Prostate gland (tissue), 2 donors: ENCODE results near the gene RNF227. TPM values are rescaled to one million over a fixed set of nuclear protein-coding genes. Genes with fewer than 3 reads are reported as not detected.

Experiments used
- DNase-seq: peaks from one replicate; pipeline ENCODE4 v3.0.0-alpha.2; 2019; ENCODE audit warnings: low spot score
- H3K27ac ChIP-seq, 2 donors: fragments of 200-600 bp; sonication (generic); 2 replicates each; pipeline ENCODE4 v1.5.1; 2017 to 2019
- H3K27me3 ChIP-seq: fragments of 200-600 bp; sonication (generic); replicated peaks from 2 replicates; pipeline ENCODE4 v1.5.1; 2019; ENCODE audit not compliant: insufficient read depth
- H3K36me3 ChIP-seq, 2 donors: fragments of 200-600 bp; sonication (generic); 1 replicate in 1 of 2; 2 replicates in 1 of 2; pipeline versions ENCODE4 v1.5.1 to v1.8.1; 2017 to 2019
- H3K4me1 ChIP-seq: fragments of 200-600 bp; sonication (generic); replicated peaks from 2 replicates; pipeline ENCODE4 v1.5.1; 2019
- H3K4me3 ChIP-seq, 2 donors: fragments of 200-600 bp; sonication (generic); 2 replicates each; pipeline ENCODE4 v1.5.1; 2017 to 2019
- H3K9me3 ChIP-seq: fragments of 200-600 bp; sonication (generic); 2 replicates; pipeline ENCODE4 v1.5.1; 2017
- POLR2A ChIP-seq: fragments of 450-650 bp; IDR thresholded peaks from one replicate; pipeline ENCODE4 v1.6.1; 2016; ENCODE audit warnings: antibody characterized with exemption, mild to moderate bottlenecking
- POLR2AphosphoS5 ChIP-seq: sonication (generic); formaldehyde crosslinking; IDR thresholded peaks from one replicate; pipeline ENCODE4 v1.6.1; 2017; ENCODE audit warnings: antibody characterized with exemption
- WGBS: methylation state at CpG from one replicate; pipeline ENCODE4 v1.1.5; 2018; 5-methylcytosine and 5-hydroxymethylcytosine counted together
- intact Hi-C: fragments of 100-400 bp; cut with DNase I; formaldehyde crosslinking; loops from one replicate; pipeline ENCODE4 v1.14.2; 2022
- total RNA-seq, 2 donors: library from RNA; depleted of rRNA; stranded (reverse); fragments of >200 nt; gene quantifications; one replicate each; pipeline ENCODE4 v1.1.0, GENCODE V29; 2016
- TF ChIP-seq, protein P1 (sequence below), 4 experiments: fragments of 200-600 bp in 2 of 4; fragments of 450-650 bp in 2 of 4; sonication (generic) in 2 of 4; IDR thresholded peaks; 1 replicate in 3 of 4; 2 replicates in 1 of 4; pipeline ENCODE4 v1.5.1; 2016 to 2019; ENCODE audit warnings: antibody characterized with exemption in 4 of 4, mild to moderate bottlenecking in 2 of 4, moderate library complexity in 2 of 4

The RNF227 gene
- total RNA-seq, 2 donors from 2014 or later, result 7.8 to 32.4 TPM

DNA sequence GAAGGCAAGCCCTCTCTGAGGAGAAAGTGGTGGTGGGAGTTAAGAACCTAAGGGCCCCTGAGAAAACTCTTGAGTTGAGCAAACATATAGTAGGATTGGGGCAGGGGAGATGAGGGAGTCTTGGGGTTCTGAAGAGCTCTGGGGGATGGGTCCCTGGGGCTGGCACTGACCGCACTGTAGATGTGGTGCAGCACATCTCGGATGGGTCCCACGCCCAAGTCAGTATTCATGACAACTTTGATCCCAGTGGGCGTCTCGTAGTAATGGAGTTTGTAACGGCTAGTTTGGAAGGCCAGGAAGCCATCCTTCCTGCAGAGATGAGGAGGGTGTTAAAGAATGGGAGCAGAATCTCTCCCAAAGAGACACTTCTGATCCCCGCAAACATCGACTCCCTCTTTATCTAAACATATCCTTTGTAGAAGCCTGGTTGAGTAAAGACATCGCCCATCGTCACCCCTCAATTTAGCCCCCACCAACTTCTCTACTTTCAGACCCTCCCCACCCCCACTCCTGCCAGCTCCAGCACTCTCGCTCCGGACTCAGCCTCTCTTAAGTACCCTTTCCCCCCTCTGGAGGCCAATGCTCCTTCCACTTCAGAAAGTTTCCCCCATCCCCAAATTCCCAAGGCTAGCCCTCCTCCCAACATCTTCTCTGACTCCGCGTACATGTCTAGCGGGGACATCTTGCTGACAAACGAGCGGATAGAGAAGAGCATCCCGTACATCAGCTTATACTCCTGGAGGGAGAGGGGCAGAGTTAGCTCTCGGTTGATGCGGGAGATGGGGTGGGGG lies 14.9 kb upstream of the RNF227 start:
- intact Hi-C loops, result no loop called here
- no peak for DNase-seq
- no peaks in the 10 kb centered on the region for H3K9me3 ChIP-seq
- peak overlapping the region; percentile 64 to 72 for H3K4me3 ChIP-seq
- peak overlapping the region; percentile 71 to 81 for H3K27ac ChIP-seq
- H3K4me1 ChIP-seq, result no peaks in the 10 kb centered on the region
- no peaks in the 10 kb centered on the region for H3K36me3 ChIP-seq
- H3K27me3 ChIP-seq, result no peaks in the 10 kb centered on the region
- 42% methylated on average over 20 of the region's 20 CpGs for WGBS
- TF ChIP-seq POLR2AphosphoS5 (no peak), POLR2A (no peak)
- TF ChIP-seq, protein P1, sequence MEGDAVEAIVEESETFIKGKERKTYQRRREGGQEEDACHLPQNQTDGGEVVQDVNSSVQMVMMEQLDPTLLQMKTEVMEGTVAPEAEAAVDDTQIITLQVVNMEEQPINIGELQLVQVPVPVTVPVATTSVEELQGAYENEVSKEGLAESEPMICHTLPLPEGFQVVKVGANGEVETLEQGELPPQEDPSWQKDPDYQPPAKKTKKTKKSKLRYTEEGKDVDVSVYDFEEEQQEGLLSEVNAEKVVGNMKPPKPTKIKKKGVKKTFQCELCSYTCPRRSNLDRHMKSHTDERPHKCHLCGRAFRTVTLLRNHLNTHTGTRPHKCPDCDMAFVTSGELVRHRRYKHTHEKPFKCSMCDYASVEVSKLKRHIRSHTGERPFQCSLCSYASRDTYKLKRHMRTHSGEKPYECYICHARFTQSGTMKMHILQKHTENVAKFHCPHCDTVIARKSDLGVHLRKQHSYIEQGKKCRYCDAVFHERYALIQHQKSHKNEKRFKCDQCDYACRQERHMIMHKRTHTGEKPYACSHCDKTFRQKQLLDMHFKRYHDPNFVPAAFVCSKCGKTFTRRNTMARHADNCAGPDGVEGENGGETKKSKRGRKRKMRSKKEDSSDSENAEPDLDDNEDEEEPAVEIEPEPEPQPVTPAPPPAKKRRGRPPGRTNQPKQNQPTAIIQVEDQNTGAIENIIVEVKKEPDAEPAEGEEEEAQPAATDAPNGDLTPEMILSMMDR (IDR thresholded peaks at IDR 0.05), result no peak

DNA sequence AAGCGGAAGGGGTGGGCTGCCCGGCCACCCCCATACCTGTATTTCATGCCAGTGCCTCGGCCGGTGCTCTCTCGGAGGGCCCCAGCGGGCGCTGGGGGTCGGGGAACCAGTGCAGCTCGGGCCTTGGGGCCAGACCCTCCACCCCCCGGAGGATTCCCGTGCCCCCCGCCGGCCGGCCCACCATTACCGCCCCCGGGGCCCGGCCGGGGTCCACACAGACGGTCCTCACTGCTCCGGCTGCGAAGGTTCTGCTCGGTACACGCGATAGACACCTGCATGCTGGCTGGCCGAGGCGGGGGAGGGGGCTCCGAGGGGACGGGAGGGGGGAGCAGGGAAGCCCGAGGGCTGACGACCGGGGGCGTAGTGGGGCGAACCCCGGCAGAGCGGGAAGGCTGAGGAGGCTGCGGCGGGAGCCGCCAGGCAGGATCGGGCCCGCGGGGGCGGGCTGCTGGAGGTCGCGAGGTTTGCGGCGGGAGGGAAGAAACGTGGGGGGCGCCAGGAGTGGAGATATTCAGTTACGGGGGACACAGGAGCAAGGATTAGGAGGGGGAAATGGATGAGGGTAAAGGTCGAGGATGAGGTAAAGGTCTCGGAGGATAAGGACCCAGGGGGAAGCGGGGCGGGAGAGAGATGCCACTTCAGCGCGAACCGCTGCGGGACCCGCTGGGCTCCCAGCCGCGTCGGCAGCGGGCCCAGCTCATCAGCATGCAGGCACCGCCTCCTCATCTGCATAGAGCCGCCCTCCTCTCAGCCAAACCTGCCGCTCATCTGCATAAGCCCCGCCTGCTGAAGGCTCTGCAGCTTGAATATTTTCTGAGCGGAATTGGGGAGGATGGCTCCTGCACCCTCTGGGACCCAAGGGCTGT lies 13.3 kb upstream of the RNF227 start, which contains the start of gene KCNAB3:
Gene KCNAB3, minus strand, starts transcription at position 699 of the 866 bp plus-strand sequence. Its CDS starts 421 bp downstream, at position 278.
- Histone ChIP-seq H3K27me3 (no peaks in the 10 kb centered on the region), H3K4me1 (no peaks in the 10 kb centered on the region), H3K36me3 (no peaks in the 10 kb centered on the region), H3K27ac (no peak within 1 kb of the TSS), H3K9me3 (no peaks in the 10 kb centered on the region), H3K4me3 (peak within 1 kb of the TSS in 1 of 2 donors; percentile 4)
- 31% methylated on average over 55 of the region's 67 CpGs for WGBS
- DNase-seq, result peak; percentile 60
- TF ChIP-seq POLR2A (no peak), POLR2AphosphoS5 (no peak)
- TF ChIP-seq, protein P1 (IDR thresholded peaks at IDR 0.05), result no peak
- intact Hi-C loops, result no loop called here

DNA sequence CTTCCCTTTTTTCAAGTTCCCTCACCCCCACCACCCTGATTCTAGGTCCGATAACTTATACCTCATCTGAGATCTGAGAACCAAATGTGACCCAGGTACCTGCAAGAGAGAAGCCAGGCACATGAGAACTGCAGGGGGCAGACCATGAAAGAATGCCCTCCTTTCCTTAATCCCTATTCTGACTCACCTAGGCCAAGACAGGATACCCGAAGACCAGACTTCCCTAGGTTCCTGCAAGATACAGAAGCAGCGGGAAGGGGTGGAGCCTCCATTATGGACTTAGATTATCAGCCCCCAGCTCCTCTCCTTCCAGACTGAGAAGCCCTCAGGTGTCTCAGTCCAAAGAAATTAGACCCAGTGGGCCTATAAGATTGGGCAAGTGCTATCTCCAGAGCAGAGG lies 11.5 kb upstream of the RNF227 start:
- TF ChIP-seq POLR2AphosphoS5 (no peak), POLR2A (no peak)
- TF ChIP-seq, protein P1 (IDR thresholded peaks at IDR 0.05), result no peak
- no peak overlapping the region for H3K4me3 ChIP-seq
- no peak overlapping the region for H3K27ac ChIP-seq
- WGBS, result 86% methylated on average over 3 of the region's 3 CpGs
- no peaks in the 10 kb centered on the region for H3K36me3 ChIP-seq
- H3K4me1 ChIP-seq, result no peaks in the 10 kb centered on the region
- H3K27me3 ChIP-seq, result no peaks in the 10 kb centered on the region
- intact Hi-C loops, result no loop called here
- H3K9me3 ChIP-seq, result no peaks in the 10 kb centered on the region
- no peak for DNase-seq

DNA sequence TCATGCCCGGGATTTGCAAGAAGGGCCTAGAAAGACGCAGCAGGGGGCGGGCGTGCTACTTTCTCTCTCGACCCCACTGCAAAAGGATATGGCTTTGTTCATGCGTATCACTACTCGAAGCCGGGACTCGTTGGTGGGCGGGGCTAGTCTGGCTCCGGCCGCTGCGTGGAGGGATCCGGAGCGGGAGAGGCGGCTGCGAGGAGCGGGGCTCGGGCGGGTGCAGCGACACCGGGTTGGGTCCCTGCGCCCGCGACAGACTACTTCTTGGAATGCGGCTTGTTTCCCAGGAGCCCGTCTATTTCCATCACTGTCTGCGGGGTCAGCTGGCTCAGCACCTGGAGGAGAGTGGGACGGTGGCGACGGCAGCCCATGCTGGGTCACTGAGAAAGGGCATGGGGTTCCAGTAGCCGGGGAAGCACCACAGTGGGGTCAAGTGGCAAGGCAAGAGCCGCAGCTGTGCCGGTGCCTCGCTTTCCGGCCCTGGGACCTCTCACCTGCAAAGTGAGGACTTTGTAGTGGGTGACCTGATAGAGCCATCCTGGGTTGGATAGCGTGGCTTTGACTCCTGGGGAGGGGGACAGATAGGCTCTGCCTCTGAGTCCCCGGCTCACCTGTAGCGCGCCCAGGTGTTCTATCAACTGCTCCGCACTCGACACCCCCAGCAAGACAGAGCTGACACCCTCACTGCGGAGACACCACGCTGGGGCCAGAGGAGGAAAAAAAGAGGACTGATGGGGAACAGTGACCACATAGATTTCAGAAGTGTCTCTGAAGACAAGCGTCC lies 6.9 kb upstream of the RNF227 start:
- intact Hi-C loops, result no loop called here

More for the DNA sequence above, 6.9 kb upstream of the RNF227 start:
- Histone ChIP-seq H3K27me3 (no peaks in the 10 kb centered on the region), H3K4me1 (no peaks in the 10 kb centered on the region), H3K9me3 (no peaks in the 10 kb centered on the region), H3K36me3 (no peaks in the 10 kb centered on the region), H3K27ac (peak overlapping the region; percentile 8 to 38), H3K4me3 (peak overlapping the region; percentile 32 to 36)
- 21% methylated on average over 45 of the region's 45 CpGs for WGBS
- TF ChIP-seq POLR2A (peak; percentile 72), POLR2AphosphoS5 (peak; percentile 90)
- TF ChIP-seq, protein P1 (IDR thresholded peaks at IDR 0.05), result peak in 1 of 4 experiments; percentile 24
- peak; percentile 78 for DNase-seq
